ENCODE results near the gene CSK.
A peak's percentile ranks its signal among the peaks of the same experiment; 100 is the strongest.

CSK gene

DNA sequence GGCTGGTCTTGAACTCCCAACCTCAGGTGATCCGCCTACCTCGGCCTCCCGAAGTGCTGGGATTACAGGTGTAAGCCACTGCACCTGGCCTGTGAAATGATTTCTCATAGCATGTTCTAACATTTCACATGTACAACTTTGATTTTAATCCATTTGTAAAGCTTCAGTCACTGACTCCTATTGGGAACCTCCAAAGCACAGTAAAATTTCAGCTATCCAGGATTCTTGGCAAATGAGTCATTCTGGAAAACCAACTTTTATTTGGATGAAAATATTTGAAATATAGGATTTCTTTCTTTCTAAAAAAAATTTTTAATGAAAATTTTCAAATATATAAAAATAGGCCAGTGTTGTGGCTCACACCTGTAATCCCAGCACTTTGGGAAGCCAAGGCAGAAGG, 28.1 kb downstream of the CSK start:
- no peak for TF ChIP-seq CTCF (IDR thresholded peaks at IDR 0.05; ENCODE audit: control insufficient read depth, extremely low read depth, insufficient read depth)
- DNase-seq (ENCODE audit: low read depth), result no peak
- H3K4me3 ChIP-seq (ENCODE audit: low read depth, low read length), result no peak overlapping the region

DNA sequence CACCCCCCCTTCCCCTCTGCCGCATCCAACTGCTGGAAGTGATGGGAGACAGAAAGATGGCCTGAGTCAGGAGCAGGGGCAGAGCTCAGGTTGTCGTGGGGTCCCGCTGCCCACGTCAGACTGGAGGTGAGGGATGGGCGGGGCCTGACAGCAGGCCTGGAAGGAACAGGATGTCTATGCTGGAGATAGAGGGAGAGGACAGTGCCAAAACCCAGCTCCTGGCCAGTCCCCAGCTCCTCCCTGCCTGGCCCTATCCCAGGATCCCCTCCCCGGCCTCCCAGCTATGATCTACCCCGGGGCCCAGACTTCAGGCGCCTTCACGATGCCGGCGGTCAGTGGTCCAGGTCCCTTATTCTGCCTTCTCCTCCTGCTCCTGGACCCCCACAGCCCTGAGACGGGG, 30.7 kb downstream of the CSK start, which contains the start of gene LMAN1L:
Gene LMAN1L (plus strand): TSS at position 303 of the 400 bp plus-strand sequence. CDS start 20 bp downstream, at position 323.
- no peak within 1 kb of the TSS for H3K4me3 ChIP-seq (ENCODE audit: low read depth, low read length)
- DNase-seq (ENCODE audit: low read depth), result no peak
- no peak for TF ChIP-seq CTCF (IDR thresholded peaks at IDR 0.05; ENCODE audit: control insufficient read depth, extremely low read depth, insufficient read depth)

- no peak overlapping the region for H3K4me3 ChIP-seq (ENCODE audit: low read depth, low read length)
- no peak for TF ChIP-seq CTCF (IDR thresholded peaks at IDR 0.05; ENCODE audit: control insufficient read depth, extremely low read depth, insufficient read depth)
- peak; percentile 90 for DNase-seq (ENCODE audit: low read depth)
These were observed 33.4 kb downstream of the CSK start for GRCh38 chr15:74815121-74815934.

DNA sequence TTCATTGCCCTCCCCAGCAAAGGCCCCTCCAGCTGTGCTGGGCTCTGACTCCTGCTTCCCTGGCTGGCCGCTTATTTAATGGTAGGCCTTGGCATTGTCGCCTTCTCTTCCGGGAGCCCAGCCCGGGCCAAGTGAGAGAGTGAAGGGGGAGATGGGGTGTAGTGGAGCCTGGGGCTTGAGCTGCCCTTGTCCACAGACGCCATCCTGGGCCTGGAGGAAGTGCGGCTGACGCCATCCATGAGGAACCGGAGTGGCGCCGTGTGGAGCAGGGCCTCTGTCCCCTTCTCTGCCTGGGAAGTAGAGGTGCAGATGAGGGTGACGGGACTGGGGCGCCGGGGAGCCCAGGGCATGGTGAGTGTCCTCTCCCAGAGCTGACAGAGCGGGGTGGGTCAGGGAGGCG, 34.1 kb downstream of the CSK start:
- DNase-seq (ENCODE audit: low read depth), result no peak
- no peak overlapping the region for H3K4me3 ChIP-seq (ENCODE audit: low read depth, low read length)
- TF ChIP-seq CTCF (IDR thresholded peaks at IDR 0.05; ENCODE audit: control insufficient read depth, extremely low read depth, insufficient read depth), result no peak

GRCh38 chr15:74816624-74817369, 34.9 kb downstream of the CSK start:
- no peak overlapping the region for H3K4me3 ChIP-seq (ENCODE audit: low read depth, low read length)
- peak; percentile 52 for DNase-seq (ENCODE audit: low read depth)
- no peak for TF ChIP-seq CTCF (IDR thresholded peaks at IDR 0.05; ENCODE audit: control insufficient read depth, extremely low read depth, insufficient read depth)

GRCh38 chr15:74817370-74817737, 35.5 kb downstream of the CSK start:
- peak; percentile 59 for TF ChIP-seq CTCF (IDR thresholded peaks at IDR 0.05; ENCODE audit: control insufficient read depth, extremely low read depth, insufficient read depth)
- peak; percentile 54 for DNase-seq (ENCODE audit: low read depth)

More at GRCh38 chr15:74817370-74817737, 35.5 kb downstream of the CSK start:
- no peak overlapping the region for H3K4me3 ChIP-seq (ENCODE audit: low read depth, low read length)
